HepG2 (cell line): ENCODE measurements around the gene TCF7L2.

Experiments
- CAMTA2 ChIP-seq: sonication (generic); formaldehyde crosslinking; IDR thresholded peaks from 2 replicates; pipeline ENCODE4 v1.4.0; 2020; ENCODE audit warnings: mild to moderate bottlenecking, missing genetic modification reagents, borderline replicate concordance
- EZH2 ChIP-seq: conservative IDR thresholded peaks from 2 replicates; pipeline ENCODE4 v1.6.1; 2012; ENCODE audit warnings: mild to moderate bottlenecking, low read depth, low read length, moderate library complexity
- GLI4 ChIP-seq: sonication (generic); formaldehyde crosslinking; IDR thresholded peaks from 2 replicates; pipeline ENCODE4 v1.5.1; 2020; ENCODE audit warnings: missing genetic modification reagents, mild to moderate bottlenecking, moderate library complexity, borderline replicate concordance
- KAT8 ChIP-seq: IDR thresholded peaks from 2 replicates; pipeline ENCODE4 v1.6.1; 2016; ENCODE audit warnings: missing genetic modification reagents, missing compliant biosample characterization
- POLR2A ChIP-seq, 2 experiments: IDR thresholded peaks; 2 replicates each; pipeline ENCODE4 v1.6.1; 2011; ENCODE audit warnings: low read depth in 2 of 2, low read length in 2 of 2, mild to moderate bottlenecking in 1 of 2, moderate library complexity in 1 of 2; ENCODE audit not compliant: insufficient read depth in 1 of 2
- SOX5 ChIP-seq: IDR thresholded peaks from 2 replicates; pipeline ENCODE4 v1.6.1; 2016; ENCODE audit warnings: borderline replicate concordance
- SRSF1 ChIP-seq: fragments of 200-400 bp; formaldehyde crosslinking; optimal IDR thresholded peaks from 2 replicates; pipeline ENCODE3; 2017; ENCODE audit warnings: mild to moderate bottlenecking, low read depth, low read length, moderate library complexity
- ZNF3 ChIP-seq: IDR thresholded peaks from 2 replicates; pipeline ENCODE4 v1.7.0; 2017; ENCODE audit warnings: inconsistent platforms
- ZNF549 ChIP-seq: sonication (generic); formaldehyde crosslinking; IDR thresholded peaks from 2 replicates; pipeline ENCODE4 v1.5.0; 2020; ENCODE audit warnings: missing genetic modification reagents
- ZNF660 ChIP-seq: sonication (generic); formaldehyde crosslinking; IDR thresholded peaks from 2 replicates; pipeline ENCODE4 v1.5.1; 2020; ENCODE audit warnings: mild to moderate bottlenecking, low read depth, missing genetic modification reagents, borderline replicate concordance
- ZNF749 ChIP-seq: sonication (generic); formaldehyde crosslinking; IDR thresholded peaks from 2 replicates; pipeline ENCODE4 v1.8.0; 2022; ENCODE audit warnings: mild to moderate bottlenecking, missing genetic modification reagents, moderate library complexity, borderline replicate concordance
- ZZZ3 ChIP-seq: sonication (generic); formaldehyde crosslinking; IDR thresholded peaks from 2 replicates; pipeline ENCODE4 v1.4.0; 2020; ENCODE audit warnings: missing genetic modification reagents, mild to moderate bottlenecking, borderline replicate concordance
- TF ChIP-seq, protein P1 (sequence below): sonication (generic); formaldehyde crosslinking; IDR thresholded peaks from 2 replicates; pipeline ENCODE4 v1.5.0; 2020; ENCODE audit warnings: mild to moderate bottlenecking, missing genetic modification reagents
- TF ChIP-seq, protein P2 (sequence below): sonication (generic); formaldehyde crosslinking; IDR thresholded peaks from 2 replicates; pipeline ENCODE4 v1.5.0; 2020; ENCODE audit warnings: mild to moderate bottlenecking, missing genetic modification reagents, moderate library complexity

DNA sequence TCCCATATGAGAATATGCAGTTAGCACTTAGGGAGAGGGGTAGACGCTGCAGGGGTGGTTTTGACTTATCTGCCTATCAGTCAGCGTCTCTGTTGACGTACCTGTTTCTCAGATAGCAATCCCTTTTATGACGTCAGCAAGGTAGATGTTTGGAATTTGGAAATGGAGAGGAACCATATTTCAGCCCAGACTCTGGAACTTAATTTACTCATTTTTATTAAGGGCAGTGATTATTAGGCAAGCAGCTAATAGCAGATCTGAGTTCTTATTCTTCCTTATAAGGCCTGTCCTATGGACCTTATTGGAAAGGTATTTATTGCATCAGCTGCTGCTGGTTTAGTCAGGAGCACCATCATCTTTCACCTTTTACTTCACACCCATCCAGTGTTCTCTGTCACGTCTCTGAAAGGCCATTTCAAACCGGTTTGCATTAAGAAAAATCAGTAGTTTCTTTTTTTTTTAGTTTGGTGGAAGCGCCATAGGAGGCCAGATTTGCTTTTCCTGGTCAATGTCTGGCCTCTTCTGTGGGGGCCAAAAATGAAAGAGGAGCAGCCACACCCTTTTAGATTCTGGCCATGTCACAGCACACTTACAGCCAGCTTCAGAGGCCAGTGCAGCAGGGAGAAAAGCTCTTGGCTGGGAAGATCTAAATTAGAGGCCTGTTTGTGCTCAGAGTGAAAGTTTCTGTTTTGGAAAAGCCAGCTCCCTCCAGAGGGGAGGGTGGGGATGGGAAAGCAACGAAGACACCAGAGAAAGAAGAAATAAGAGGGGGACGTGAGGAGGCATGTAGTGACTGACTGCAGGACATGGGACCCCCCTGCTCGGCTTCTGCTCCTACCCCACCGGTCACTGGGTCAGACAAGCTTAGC is 146.3 kb downstream of the TCF7L2 start:
- no peak for TF ChIP-seq EZH2
- no peak for TF ChIP-seq ZNF3 (CRISPR knock-in tag)
- TF ChIP-seq ZNF660: no peak
- no peak for TF ChIP-seq SRSF1
- no peak for TF ChIP-seq POLR2A (IDR thresholded peaks at IDR 0.05; ENCODE audit: insufficient read depth in 1 of 2, low read depth in 2 of 2, low read length in 2 of 2)
- TF ChIP-seq KAT8 (CRISPR knock-in tag): no peak
- TF ChIP-seq, protein P1, sequence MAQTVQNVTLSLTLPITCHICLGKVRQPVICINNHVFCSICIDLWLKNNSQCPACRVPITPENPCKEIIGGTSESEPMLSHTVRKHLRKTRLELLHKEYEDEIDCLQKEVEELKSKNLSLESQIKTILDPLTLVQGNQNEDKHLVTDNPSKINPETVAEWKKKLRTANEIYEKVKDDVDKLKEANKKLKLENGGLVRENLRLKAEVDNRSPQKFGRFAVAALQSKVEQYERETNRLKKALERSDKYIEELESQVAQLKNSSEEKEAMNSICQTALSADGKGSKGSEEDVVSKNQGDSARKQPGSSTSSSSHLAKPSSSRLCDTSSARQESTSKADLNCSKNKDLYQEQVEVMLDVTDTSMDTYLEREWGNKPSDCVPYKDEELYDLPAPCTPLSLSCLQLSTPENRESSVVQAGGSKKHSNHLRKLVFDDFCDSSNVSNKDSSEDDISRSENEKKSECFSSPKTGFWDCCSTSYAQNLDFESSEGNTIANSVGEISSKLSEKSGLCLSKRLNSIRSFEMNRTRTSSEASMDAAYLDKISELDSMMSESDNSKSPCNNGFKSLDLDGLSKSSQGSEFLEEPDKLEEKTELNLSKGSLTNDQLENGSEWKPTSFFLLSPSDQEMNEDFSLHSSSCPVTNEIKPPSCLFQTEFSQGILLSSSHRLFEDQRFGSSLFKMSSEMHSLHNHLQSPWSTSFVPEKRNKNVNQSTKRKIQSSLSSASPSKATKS (CRISPR knock-in tag): no peak
- no peak for TF ChIP-seq ZNF549 (CRISPR knock-in tag)
- no peak for TF ChIP-seq ZNF749 (CRISPR knock-in tag)
- no peak for TF ChIP-seq ZZZ3 (CRISPR knock-in tag)
- no peak for TF ChIP-seq GLI4
- TF ChIP-seq, protein P2, sequence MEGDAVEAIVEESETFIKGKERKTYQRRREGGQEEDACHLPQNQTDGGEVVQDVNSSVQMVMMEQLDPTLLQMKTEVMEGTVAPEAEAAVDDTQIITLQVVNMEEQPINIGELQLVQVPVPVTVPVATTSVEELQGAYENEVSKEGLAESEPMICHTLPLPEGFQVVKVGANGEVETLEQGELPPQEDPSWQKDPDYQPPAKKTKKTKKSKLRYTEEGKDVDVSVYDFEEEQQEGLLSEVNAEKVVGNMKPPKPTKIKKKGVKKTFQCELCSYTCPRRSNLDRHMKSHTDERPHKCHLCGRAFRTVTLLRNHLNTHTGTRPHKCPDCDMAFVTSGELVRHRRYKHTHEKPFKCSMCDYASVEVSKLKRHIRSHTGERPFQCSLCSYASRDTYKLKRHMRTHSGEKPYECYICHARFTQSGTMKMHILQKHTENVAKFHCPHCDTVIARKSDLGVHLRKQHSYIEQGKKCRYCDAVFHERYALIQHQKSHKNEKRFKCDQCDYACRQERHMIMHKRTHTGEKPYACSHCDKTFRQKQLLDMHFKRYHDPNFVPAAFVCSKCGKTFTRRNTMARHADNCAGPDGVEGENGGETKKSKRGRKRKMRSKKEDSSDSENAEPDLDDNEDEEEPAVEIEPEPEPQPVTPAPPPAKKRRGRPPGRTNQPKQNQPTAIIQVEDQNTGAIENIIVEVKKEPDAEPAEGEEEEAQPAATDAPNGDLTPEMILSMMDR (CRISPR knock-in tag): no peak
- no peak for TF ChIP-seq SOX5 (CRISPR knock-in tag)
- no peak for TF ChIP-seq CAMTA2 (CRISPR knock-in tag)
